22Rv1 (cell line): ENCODE results near the gene DOCK11.

Source experiments
- CTCF ChIP-seq: fragments of 450-650 bp; IDR thresholded peaks from 2 replicates; pipeline ENCODE4 v1.5.1; 2017; ENCODE audit warnings: mild to moderate bottlenecking
- ZFX ChIP-seq: fragments of 450-650 bp; IDR thresholded peaks from 2 replicates; pipeline ENCODE4 v1.6.1; 2017; ENCODE audit warnings: antibody characterized with exemption, borderline replicate concordance

- no peak for TF ChIP-seq CTCF
- no peak for TF ChIP-seq ZFX
Measured at GRCh38 chrX:118475903-118476302, 19.7 kb upstream of the DOCK11 start.
